GM23248 (cell line): ENCODE data around the gene NDUFB10.

ENCODE experiments used
- EZH2 ChIP-seq: fragments of 200-600 bp; sonication (generic); IDR thresholded peaks from 2 replicates; pipeline ENCODE4 v1.6.1; 2018; ENCODE audit warnings: antibody characterized with exemption, mild to moderate bottlenecking; ENCODE audit not compliant: insufficient read depth, poor library complexity, severe bottlenecking
- EZH2phosphoT487 ChIP-seq: fragments of 200-600 bp; sonication (generic); IDR thresholded peaks from 2 replicates; pipeline ENCODE4 v1.6.1; 2018; ENCODE audit warnings: antibody characterized with exemption, moderate library complexity, mild to moderate bottlenecking, low read depth; ENCODE audit not compliant: insufficient read depth

GRCh38 chr16:2005646-2006045 lies 46.3 kb downstream of the NDUFB10 start:
- no peak for TF ChIP-seq EZH2
- TF ChIP-seq EZH2phosphoT487, result no peak
